A549 (cell line): ENCODE data around the gene MRPL20. TPM values are rescaled to one million over a fixed set of nuclear protein-coding genes. Genes with fewer than 3 reads are reported as not detected.

Experiments
- ATAC-seq, 2 experiments: fragments of 200-7000 bp in 1 of 2; fragments of >200 bp in 1 of 2; cut with Nextera tagmentation in 1 of 2; cut with Tn5 transposase in 1 of 2; 3 replicates each; pipeline versions ENCODE4 v1.8.0 to v1.9.1; 2018 to 2020; ENCODE audit warnings: mild to moderate bottlenecking in 1 of 2, moderate library complexity in 1 of 2
- CTCF ChIA-PET: fragments of 300-600 bp; sonication (Branson Sonifier 250); formaldehyde crosslinking; extraction: SDS; loops from one replicate; lab custom pipeline; 2021; ENCODE audit warnings: antibody characterized with exemption, inconsistent platforms; lab: Yijun Ruan, JAX
- POLR2A ChIA-PET: fragments of 350-600 bp; formaldehyde crosslinking; extraction: SDS; loops from one replicate; lab custom pipeline; 2021; ENCODE audit warnings: antibody characterized with exemption, inconsistent platforms; lab: Yijun Ruan, JAX
- DNase-seq, 2 experiments: peaks; one replicate each; pipeline versions ENCODE4 v3.0.0 to v3.0.0-alpha.2; 2011 to 2016; ENCODE audit warnings: low read depth in 1 of 2, low spot score in 1 of 2
- FAIRE-seq: peaks from 2 replicates; lab custom pipeline; 2011; peaks lifted over from hg19 to GRCh38; lab: Jason Lieb, UNC
- H3K27ac ChIP-seq, 2 experiments: fragments of >200 bp; sonication (Bioruptor Twin); formaldehyde crosslinking; 3 replicates each; pipeline ENCODE4 v1.5.1; 2016 to 2017
- H3K4me1 ChIP-seq: fragments of >200 bp; sonication (Bioruptor Twin); formaldehyde crosslinking; 3 replicates; pipeline ENCODE4 v1.6.1; 2016
- H3K4me2 ChIP-seq: fragments of >200 bp; sonication (Bioruptor Twin); formaldehyde crosslinking; 3 replicates; pipeline ENCODE4 v1.6.1; 2016
- H3K4me3 ChIP-seq: fragments of >200 bp; sonication (Bioruptor Twin); formaldehyde crosslinking; 3 replicates; pipeline ENCODE4 v1.5.1; 2016
- H3K9me3 ChIP-seq: fragments of >200 bp; sonication (Bioruptor Twin); formaldehyde crosslinking; 3 replicates; pipeline ENCODE4 v1.6.1; 2016
- CHD4 ChIP-seq: fragments of 200-600 bp; sonication (generic); IDR thresholded peaks from 2 replicates; pipeline ENCODE4 v1.6.1; 2016; ENCODE audit warnings: antibody characterized with exemption, mild to moderate bottlenecking, borderline replicate concordance
- ELK1 ChIP-seq: fragments of 150-350 bp; IDR thresholded peaks from 2 replicates; pipeline ENCODE4 v1.6.1; 2014; ENCODE audit warnings: low read depth, mild to moderate bottlenecking, low read length
- FOSB ChIP-seq: fragments of 250-450 bp; sonication (Bioruptor Pico); IDR thresholded peaks from 2 replicates; pipeline ENCODE4 v1.5.0; 2020; ENCODE audit warnings: mild to moderate bottlenecking, moderate library complexity
- FOXS1 ChIP-seq: fragments of 250-450 bp; sonication (Bioruptor Pico); IDR thresholded peaks from 2 replicates; pipeline ENCODE4 v1.5.0; 2020; ENCODE audit warnings: mild to moderate bottlenecking, moderate library complexity
- HEYL ChIP-seq: fragments of 250-450 bp; sonication (Bioruptor Pico); IDR thresholded peaks from 2 replicates; pipeline ENCODE4 v1.8.0; 2021; ENCODE audit warnings: mild to moderate bottlenecking, moderate library complexity
- MAX ChIP-seq: IDR thresholded peaks from 2 replicates; pipeline ENCODE4 v1.6.1; 2012
- RCOR1 ChIP-seq: fragments of 150-350 bp; IDR thresholded peaks from 2 replicates; pipeline ENCODE4 v1.6.1; 2014; ENCODE audit warnings: antibody characterized with exemption, low read length, low read depth
- RFX5 ChIP-seq: fragments of 450-650 bp; IDR thresholded peaks from 2 replicates; pipeline ENCODE4 v1.7.1; 2014; ENCODE audit warnings: antibody characterized with exemption, mild to moderate bottlenecking, moderate library complexity
- SMC3 ChIP-seq: fragments of >200 bp; sonication (Bioruptor Twin); formaldehyde crosslinking; IDR thresholded peaks from 3 replicates; pipeline ENCODE4 v1.6.1; 2018; ENCODE audit warnings: inconsistent platforms
- SREBF2 ChIP-seq: fragments of 450-650 bp; IDR thresholded peaks from 2 replicates; pipeline ENCODE4 v1.6.1; 2014; ENCODE audit warnings: mild to moderate bottlenecking, moderate library complexity
- TP53 ChIP-seq: fragments of 250-450 bp; sonication (Bioruptor Pico); IDR thresholded peaks from 2 replicates; pipeline ENCODE4 v1.5.0; 2021; ENCODE audit warnings: mild to moderate bottlenecking, moderate library complexity
- ZNF302 ChIP-seq: fragments of 250-450 bp; sonication (Bioruptor Pico); IDR thresholded peaks from 2 replicates; pipeline ENCODE4 v1.9.0; 2021; ENCODE audit warnings: inconsistent platforms, mild to moderate bottlenecking, moderate library complexity
- WGBS: methylation state at CpG from one replicate; pipeline ENCODE4 v1.1.6; 2017; ENCODE audit errors: missing lambda C conversion rate; 5-methylcytosine and 5-hydroxymethylcytosine counted together
- polyA plus RNA-seq, 4 experiments: library from polyadenylated mRNA; depleted of rRNA in 3 of 4; stranded (reverse); fragments of >200 nt; fragmentation: RNase III in 1 of 4; extraction: RNeasy Plus Mini Kit Qiagen cat#74134 plus additional on column Dnase treatment in 1 of 4; gene quantifications; 2 replicates in 3 of 4; 3 replicates in 1 of 4; pipeline ENCODE4 v1.2.3, GENCODE V29; 2011 to 2017
- TF ChIP-seq, protein P1 (sequence below): fragments of 200-600 bp; sonication (generic); IDR thresholded peaks from 2 replicates; pipeline ENCODE4 v1.6.1; 2016; ENCODE audit warnings: antibody characterized with exemption, mild to moderate bottlenecking, moderate library complexity

MRPL20 gene
- polyA plus RNA-seq, 2 of the 4 experiments (the other 2 are of a cell fraction), result 158 to 163 TPM

- DNase-seq (no peak), ATAC-seq (no peak), FAIRE-seq (no peak)
- TF ChIP-seq, protein P1, sequence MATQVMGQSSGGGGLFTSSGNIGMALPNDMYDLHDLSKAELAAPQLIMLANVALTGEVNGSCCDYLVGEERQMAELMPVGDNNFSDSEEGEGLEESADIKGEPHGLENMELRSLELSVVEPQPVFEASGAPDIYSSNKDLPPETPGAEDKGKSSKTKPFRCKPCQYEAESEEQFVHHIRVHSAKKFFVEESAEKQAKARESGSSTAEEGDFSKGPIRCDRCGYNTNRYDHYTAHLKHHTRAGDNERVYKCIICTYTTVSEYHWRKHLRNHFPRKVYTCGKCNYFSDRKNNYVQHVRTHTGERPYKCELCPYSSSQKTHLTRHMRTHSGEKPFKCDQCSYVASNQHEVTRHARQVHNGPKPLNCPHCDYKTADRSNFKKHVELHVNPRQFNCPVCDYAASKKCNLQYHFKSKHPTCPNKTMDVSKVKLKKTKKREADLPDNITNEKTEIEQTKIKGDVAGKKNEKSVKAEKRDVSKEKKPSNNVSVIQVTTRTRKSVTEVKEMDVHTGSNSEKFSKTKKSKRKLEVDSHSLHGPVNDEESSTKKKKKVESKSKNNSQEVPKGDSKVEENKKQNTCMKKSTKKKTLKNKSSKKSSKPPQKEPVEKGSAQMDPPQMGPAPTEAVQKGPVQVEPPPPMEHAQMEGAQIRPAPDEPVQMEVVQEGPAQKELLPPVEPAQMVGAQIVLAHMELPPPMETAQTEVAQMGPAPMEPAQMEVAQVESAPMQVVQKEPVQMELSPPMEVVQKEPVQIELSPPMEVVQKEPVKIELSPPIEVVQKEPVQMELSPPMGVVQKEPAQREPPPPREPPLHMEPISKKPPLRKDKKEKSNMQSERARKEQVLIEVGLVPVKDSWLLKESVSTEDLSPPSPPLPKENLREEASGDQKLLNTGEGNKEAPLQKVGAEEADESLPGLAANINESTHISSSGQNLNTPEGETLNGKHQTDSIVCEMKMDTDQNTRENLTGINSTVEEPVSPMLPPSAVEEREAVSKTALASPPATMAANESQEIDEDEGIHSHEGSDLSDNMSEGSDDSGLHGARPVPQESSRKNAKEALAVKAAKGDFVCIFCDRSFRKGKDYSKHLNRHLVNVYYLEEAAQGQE, result no peak
- no peak for TF ChIP-seq HEYL (CRISPR knock-in tag)
- H3K4me3 ChIP-seq, result no peak overlapping the region
- ChIA-PET CTCF (interaction anchor here (0.6 kb wide), 1 partner anchor 10 kb away, joined by 3 read pairs; no protein-coding TSS in a partner anchor), POLR2A (no interaction called here)
- no peak overlapping the region for H3K4me2 ChIP-seq
- 0 out of 3 replicates have a peak, but pooled peaks cover 3% of the 10 kb centered on the region for H3K4me1 ChIP-seq
- no peak overlapping the region for H3K27ac ChIP-seq
- WGBS, result 33% methylated on average over 1 of the region's 12 CpGs
- H3K9me3 ChIP-seq, result no peaks in the 10 kb centered on the region
Observed at GRCh38 chr1:1420654-1421141, 13.6 kb upstream of the MRPL20 start.

- 0 out of 3 replicates have a peak, but pooled peaks cover 3% of the 10 kb centered on the region for H3K4me1 ChIP-seq
- no peak for ATAC-seq
- POLR2A ChIA-PET, result no interaction called here
- 91% methylated on average over 20 of the region's 112 CpGs for WGBS
- no peak overlapping the region for H3K4me3 ChIP-seq
- TF ChIP-seq SMC3 (no peak), CHD4 (no peak), ZNF302 (CRISPR knock-in tag) (no peak), RCOR1 (no peak), FOXS1 (CRISPR knock-in tag) (no peak), ELK1 (no peak), SREBF2 (no peak), RFX5 (no peak), FOSB (CRISPR knock-in tag) (no peak), TP53 (CRISPR knock-in tag) (no peak), MAX (no peak)
- TF ChIP-seq, protein P1, result no peak
- TF ChIP-seq, all 56 proteins: peak for 0
- DNase-seq, result no peak
- no peak overlapping the region for H3K27ac ChIP-seq
- FAIRE-seq, result no peak
- H3K9me3 ChIP-seq, result no peaks in the 10 kb centered on the region
- no peak overlapping the region for H3K4me2 ChIP-seq
- CTCF ChIA-PET, result interaction anchor here (0.6 kb wide), 1 partner anchor 11 kb away, joined by 3 read pairs; no protein-coding TSS in a partner anchor
Observed at GRCh38 chr1:1419813-1420653, 12.9 kb upstream of the MRPL20 start.
